ENCODE results near the gene IMMP2L.
"Not testable (repeated sequence)": the region's sequence is repeated elsewhere in the genome, so short reads cannot be mapped to it uniquely, and the experiment has no call there.

IMMP2L gene

GRCh38 chr7:111509288-111509687 is 53.0 kb downstream of the IMMP2L start:
- no peak for DNase-seq (ENCODE audit: low spot score)

GRCh38 chr7:111508387-111508786 is 53.9 kb downstream of the IMMP2L start:
- DNase-seq (ENCODE audit: low spot score): no peak

- not testable (repeated sequence) for DNase-seq (ENCODE audit: low spot score)
These were observed 56.9 kb downstream of the IMMP2L start for GRCh38 chr7:111505422-111505821.

- not testable (repeated sequence) for DNase-seq (ENCODE audit: low spot score)
These were observed 60.5 kb downstream of the IMMP2L start for GRCh38 chr7:111501799-111502198.

GRCh38 chr7:111499027-111499426 is 63.3 kb downstream of the IMMP2L start:
- peak; percentile 43 for DNase-seq (ENCODE audit: low spot score)

GRCh38 chr7:111498391-111499007 is 63.8 kb downstream of the IMMP2L start:
- no peak for DNase-seq (ENCODE audit: low spot score)

- no peak for DNase-seq (ENCODE audit: low spot score)
These were observed 67.0 kb downstream of the IMMP2L start for GRCh38 chr7:111495173-111495810.

GRCh38 chr7:111492234-111492633 is 70.1 kb downstream of the IMMP2L start:
- no peak for DNase-seq (ENCODE audit: low spot score)

- DNase-seq (ENCODE audit: low spot score): peak; percentile 47
These were observed 75.7 kb downstream of the IMMP2L start for GRCh38 chr7:111486472-111487142.

GRCh38 chr7:111485701-111486380 is 76.5 kb downstream of the IMMP2L start:
- DNase-seq (ENCODE audit: low spot score): no peak

- DNase-seq (ENCODE audit: low spot score): no peak
These were observed 79.2 kb downstream of the IMMP2L start for GRCh38 chr7:111483078-111483477.

GRCh38 chr7:111477462-111478225 is 84.6 kb downstream of the IMMP2L start:
- no peak for DNase-seq (ENCODE audit: low spot score)

GRCh38 chr7:111476586-111477293 is 85.6 kb downstream of the IMMP2L start:
- DNase-seq (ENCODE audit: low spot score): no peak

GRCh38 chr7:111475959-111476358 is 86.3 kb downstream of the IMMP2L start:
- DNase-seq (ENCODE audit: low spot score): no peak

- no peak for DNase-seq (ENCODE audit: low spot score)
These were observed 86.9 kb downstream of the IMMP2L start for GRCh38 chr7:111475419-111475748.

GRCh38 chr7:111474723-111475418 is 87.4 kb downstream of the IMMP2L start:
- DNase-seq (ENCODE audit: low spot score): no peak

GRCh38 chr7:111473449-111474198 is 88.7 kb downstream of the IMMP2L start:
- DNase-seq (ENCODE audit: low spot score): no peak

- no peak for DNase-seq (ENCODE audit: low spot score)
These were observed 91.3 kb downstream of the IMMP2L start for GRCh38 chr7:111470998-111471397.

- DNase-seq (ENCODE audit: low spot score): not testable (repeated sequence)
These were observed 92.4 kb downstream of the IMMP2L start for GRCh38 chr7:111469894-111470293.

- not testable (repeated sequence) for DNase-seq (ENCODE audit: low spot score)
These were observed 96.5 kb downstream of the IMMP2L start for GRCh38 chr7:111465774-111466173.

All from AG08396 (cell line).